Measurements from ENCODE around the gene RSPRY1. TPM values are rescaled to one million over a fixed set of nuclear protein-coding genes. Genes with fewer than 3 reads are reported as not detected.

The RSPRY1 gene
- polyA plus RNA-seq, 2 of the 4 experiments (the other 2 are of a cell fraction) = 32.2 to 50.0 TPM

DNA sequence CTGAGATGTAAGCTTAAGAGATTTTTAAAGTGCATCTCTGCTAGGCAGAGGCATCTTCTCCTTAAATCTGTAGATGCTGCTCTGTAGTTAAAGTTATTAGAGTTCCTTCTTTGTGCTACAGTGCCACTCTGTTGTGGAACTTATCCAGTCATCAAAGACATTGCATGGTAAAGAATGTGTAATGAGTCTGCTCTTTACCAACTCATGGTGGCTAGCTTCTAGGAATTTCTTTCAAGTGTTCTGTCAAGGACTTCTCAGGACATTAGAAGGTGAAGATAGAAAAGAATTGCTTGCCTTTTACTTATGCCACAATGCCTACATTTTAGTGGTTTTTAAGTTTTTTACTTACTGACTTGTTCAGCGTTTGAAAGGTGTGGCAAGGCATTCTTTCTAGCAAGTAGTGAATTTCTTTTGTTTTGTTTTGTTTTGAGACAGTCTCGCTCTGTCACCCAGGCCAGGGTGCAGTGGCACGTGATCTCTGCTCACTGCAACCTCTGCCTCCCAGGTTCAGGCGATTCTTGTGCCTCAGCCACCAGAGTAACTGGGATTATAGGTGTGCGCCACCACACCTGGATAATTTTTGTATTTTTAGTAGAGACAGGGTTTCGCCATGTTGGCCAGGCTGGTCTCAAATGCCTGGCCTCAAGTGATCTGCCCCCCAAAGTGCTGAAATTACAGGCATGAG, 38.7 kb downstream of the RSPRY1 start:
- WGBS (ENCODE audit: missing lambda C conversion rate) = 82% methylated on average over 6 of the region's 6 CpGs
- no peak overlapping the region for H3K27ac ChIP-seq
- TF ChIP-seq EHF (CRISPR knock-in tag; IDR thresholded peaks at IDR 0.05) (no peak), HOXA7 (CRISPR knock-in tag; IDR thresholded peaks at IDR 0.05) (no peak), HEYL (CRISPR knock-in tag; IDR thresholded peaks at IDR 0.05) (no peak), CBX2 (IDR thresholded peaks at IDR 0.05; ENCODE audit: borderline replicate concordance, low read depth) (no peak), CHD4 (IDR thresholded peaks at IDR 0.05; ENCODE audit: borderline replicate concordance) (no peak), ZFP36 (IDR thresholded peaks at IDR 0.05; ENCODE audit: borderline replicate concordance, partially characterized antibody) (no peak), HOXB5 (CRISPR knock-in tag; IDR thresholded peaks at IDR 0.05) (no peak), USF2 (IDR thresholded peaks at IDR 0.05) (no peak), ESRRA (IDR thresholded peaks at IDR 0.05; ENCODE audit: borderline replicate concordance, low read length) (no peak)
- ChIA-PET POLR2A (no interaction called here), CTCF (interaction anchor here (2.1 kb wide), 1 partner anchor 29 kb away, joined by 7 read pairs; no protein-coding TSS in a partner anchor)
- no peak overlapping the region for H3K4me2 ChIP-seq
- H3K4me1 ChIP-seq = no peaks in the 10 kb centered on the region
- no peak overlapping the region for H3K4me3 ChIP-seq
- no peak for ATAC-seq
- FAIRE-seq = no peak
- H3K9me3 ChIP-seq = peaks cover 10% of the 10 kb centered on the region; the same call in 2 of the 3 replicates
- DNase-seq (ENCODE audit: low read depth in 1 of 2, low spot score in 1 of 2) = no peak

DNA sequence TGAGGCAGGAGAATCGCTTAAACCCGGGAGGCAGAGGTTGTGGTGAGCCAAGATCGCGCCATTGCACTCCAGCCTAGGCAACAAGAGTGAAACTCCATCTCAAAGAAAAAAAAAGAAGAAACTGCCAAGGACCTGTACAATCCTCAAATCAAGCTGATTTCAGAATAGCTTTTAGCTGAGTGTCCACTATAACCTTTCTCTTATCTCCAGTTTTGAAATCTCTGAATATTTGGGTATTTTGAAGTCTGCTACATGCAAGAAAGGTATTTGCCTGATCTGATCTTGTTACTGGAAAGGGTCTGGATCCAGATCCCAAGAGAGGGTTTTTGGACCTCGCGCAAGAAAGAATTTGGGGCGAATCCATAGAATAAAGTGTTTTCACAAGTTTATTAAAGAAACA, 39.8 kb downstream of the RSPRY1 start:
- Histone ChIP-seq H3K9me3 (peaks cover 2% of the 10 kb centered on the region; the same call in 1 of the 3 replicates), H3K4me2 (no peak overlapping the region), H3K4me3 (no peak overlapping the region), H3K4me1 (no peaks in the 10 kb centered on the region), H3K27ac (no peak overlapping the region)
- ATAC-seq = no peak
- TF ChIP-seq NR3C1 (IDR thresholded peaks at IDR 0.05) (no peak), POLR2A (IDR thresholded peaks at IDR 0.05; ENCODE audit: low read length) (no peak), RAD21 (conservative IDR thresholded peaks at IDR 0.05 in 1 of 2, IDR thresholded peaks at IDR 0.05 in 1 of 2) (no peak), EHF (CRISPR knock-in tag; IDR thresholded peaks at IDR 0.05) (no peak), PBX3 (IDR thresholded peaks at IDR 0.05) (no peak), FOSB (CRISPR knock-in tag; IDR thresholded peaks at IDR 0.05) (no peak), FOSL2 (IDR thresholded peaks at IDR 0.05) (no peak), FOSL2 (CRISPR knock-in tag; IDR thresholded peaks at IDR 0.05) (no peak), TP53 (CRISPR knock-in tag; IDR thresholded peaks at IDR 0.05) (no peak), ZSCAN20 (CRISPR knock-in tag; IDR thresholded peaks at IDR 0.05) (no peak), MYC (IDR thresholded peaks at IDR 0.05; ENCODE audit: borderline replicate concordance, low read length) (no peak), MAZ (IDR thresholded peaks at IDR 0.05; ENCODE audit: borderline replicate concordance, low read depth, low read length) (no peak), ESRRA (IDR thresholded peaks at IDR 0.05; ENCODE audit: borderline replicate concordance, low read length) (no peak), MAFK (IDR thresholded peaks at IDR 0.05; ENCODE audit: partially characterized antibody) (no peak), EHMT2 (IDR thresholded peaks at IDR 0.05; ENCODE audit: low read depth) (no peak), POLR2AphosphoS2 (conservative IDR thresholded peaks at IDR 0.05; ENCODE audit: low read length) (no peak), BHLHE40 (IDR thresholded peaks at IDR 0.05; ENCODE audit: low read depth, low read length) (no peak), BCL3 (IDR thresholded peaks at IDR 0.05) (no peak), ZFP36 (IDR thresholded peaks at IDR 0.05; ENCODE audit: borderline replicate concordance, partially characterized antibody) (no peak), ZC3H11A (IDR thresholded peaks at IDR 0.05) (no peak)
- no peak for DNase-seq (ENCODE audit: low read depth in 1 of 2, low spot score in 1 of 2)
- CTCF ChIA-PET = no interaction called here
- POLR2A ChIA-PET = no interaction called here
- FAIRE-seq = no peak
- over 99% methylated on average over 7 of the region's 7 CpGs for WGBS (ENCODE audit: missing lambda C conversion rate)
